Left forelimb (tissue), 1 donor: ENCODE results near the gene GNB1L.

Source experiments
- DNase-seq: peaks from one replicate; pipeline ENCODE4 v3.0.0-alpha.2; 2018; ENCODE audit warnings: low spot score

GNB1L gene

DNA sequence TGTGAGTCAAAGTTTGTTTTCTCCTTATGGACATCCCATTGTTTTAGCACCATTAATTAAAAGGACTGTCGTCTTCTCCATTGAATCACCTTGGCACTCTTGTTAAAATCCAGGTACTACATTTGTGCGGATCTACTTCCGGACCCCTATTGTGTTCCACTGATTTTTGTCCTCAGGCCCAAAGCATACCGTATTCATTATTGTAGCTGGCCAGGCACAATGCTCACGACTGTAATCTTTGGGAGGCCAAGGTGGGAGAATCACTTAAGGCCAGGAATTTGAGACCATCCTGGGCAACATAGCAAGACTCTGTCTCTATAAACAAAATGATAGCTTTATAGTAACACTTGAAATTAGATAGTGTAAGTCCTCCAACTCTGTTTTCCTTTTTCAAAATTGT lies 8.9 kb upstream of the GNB1L start:
- no peak for DNase-seq

DNA sequence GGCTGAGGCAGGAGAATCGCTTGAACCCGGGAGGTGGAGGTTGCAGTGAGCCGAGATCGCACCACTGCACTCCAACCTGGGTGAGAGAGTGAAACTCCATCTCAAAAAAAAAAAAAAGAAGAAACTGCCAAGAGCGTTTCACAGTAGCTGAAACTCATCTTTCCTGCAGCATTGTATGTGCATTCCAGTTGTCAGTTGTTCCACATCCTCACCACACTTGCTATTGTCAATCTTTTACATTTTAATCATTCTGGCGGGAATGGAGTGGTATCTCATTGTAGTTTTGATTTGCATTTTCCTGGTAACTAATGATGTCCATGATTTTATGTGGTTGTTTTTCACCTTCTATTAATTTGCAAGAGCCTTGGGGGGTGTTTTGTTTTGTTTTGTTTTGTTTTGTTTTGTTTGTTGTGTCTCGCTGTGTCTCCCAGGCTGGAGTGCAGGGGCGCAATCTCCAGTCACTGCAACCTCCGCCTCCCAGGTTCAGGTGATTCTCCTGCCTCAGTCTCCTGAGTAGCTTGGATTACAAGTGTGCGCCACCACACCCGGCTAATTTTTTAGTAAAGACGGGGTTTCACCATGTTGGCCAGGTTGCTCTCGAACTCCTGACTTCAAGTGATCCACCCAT lies 8.1 kb upstream of the GNB1L start:
- no peak for DNase-seq

DNA sequence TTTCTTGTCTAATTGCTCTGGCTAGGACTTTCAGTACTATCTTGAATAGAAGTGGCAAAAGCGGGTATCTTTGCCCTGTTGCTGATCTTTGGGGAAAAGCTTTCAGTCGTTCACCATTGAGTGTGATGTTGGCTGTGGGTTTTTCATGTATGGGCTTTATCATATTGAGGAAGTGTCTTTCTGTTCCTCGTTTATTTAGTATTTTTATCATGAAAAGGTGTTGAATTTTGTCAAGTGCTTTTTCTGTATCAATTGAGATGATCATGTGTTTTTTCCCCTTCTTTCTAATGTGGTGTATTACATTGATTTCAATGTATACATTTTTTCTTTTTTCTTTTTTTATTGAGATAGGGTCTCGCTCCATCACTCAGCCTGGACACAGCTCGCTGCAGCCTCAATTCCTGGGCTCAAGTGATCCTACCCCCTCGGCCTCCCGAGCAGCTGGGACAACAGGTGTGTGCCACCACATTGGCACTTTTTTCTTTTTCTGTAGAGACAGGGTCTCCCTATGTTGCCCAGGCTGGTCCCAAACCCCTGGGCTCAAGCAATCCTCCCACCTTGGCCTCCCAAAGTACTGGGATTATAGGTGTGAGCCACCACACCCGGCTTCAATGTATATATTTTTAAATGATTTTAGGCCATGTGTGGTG lies 5.3 kb upstream of the GNB1L start:
- no peak for DNase-seq

DNA sequence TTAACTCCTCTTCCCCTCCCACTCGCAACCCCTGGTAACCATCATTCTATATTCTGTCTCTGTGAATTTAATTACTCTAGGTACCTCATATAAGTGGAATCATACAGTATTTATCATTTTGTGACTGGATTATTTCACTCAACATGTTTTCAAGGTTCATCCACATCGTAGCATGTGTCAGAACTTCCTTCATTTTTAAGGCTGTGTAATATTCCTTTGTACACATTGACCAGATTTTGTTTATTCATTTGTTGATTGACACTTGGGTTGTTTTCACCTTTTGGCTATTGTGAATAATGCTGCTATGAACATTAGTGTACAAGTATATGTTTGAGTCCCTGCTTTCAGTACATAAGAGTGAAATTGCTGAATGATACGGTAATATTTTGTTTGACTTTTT lies 2.7 kb upstream of the GNB1L start:
- no peak for DNase-seq

DNA sequence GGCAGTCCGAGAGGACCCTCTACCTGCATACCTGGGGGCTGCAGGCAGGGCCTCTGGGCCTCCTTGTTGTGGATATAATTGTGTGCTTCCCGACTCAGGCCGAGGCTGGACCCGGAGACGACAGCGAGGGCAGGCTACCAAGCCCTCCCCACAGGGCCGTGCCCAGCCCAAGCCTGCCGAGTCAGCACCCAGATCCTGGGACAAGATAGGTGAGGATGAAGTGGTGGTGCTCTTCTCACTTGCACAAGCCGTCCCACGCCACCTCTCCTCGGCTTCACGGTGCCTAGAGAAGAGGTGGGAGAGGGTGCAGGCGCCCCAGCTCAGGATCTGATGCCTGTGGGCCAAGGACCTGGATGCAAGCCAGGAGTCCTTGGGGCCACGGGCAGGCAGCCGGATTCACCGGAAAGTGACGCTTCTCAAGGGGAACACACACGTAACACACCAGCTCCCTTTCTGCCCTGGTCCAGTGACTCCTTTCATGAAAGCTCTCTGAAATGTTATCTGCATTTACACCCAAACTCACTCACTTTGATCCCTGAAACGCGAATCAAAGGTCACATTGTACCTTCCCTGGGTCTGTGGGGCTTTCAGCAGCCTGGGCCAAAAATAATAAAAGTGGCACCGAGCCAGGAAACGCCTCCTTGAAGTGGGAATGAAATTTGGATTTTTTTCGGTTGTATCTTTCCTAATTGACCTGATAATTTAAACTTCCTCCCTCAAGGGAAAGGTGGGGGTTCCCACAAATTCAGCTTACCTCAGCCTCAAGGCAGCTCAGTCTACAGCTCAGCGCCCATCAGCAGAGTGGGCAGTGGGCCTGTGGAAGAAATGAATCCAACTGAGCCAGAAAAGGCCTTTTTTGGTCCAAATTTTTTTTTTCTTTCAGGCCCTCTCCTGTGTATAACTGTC lies 1.1 kb upstream of the GNB1L start:
- peak; percentile 74 for DNase-seq

DNA sequence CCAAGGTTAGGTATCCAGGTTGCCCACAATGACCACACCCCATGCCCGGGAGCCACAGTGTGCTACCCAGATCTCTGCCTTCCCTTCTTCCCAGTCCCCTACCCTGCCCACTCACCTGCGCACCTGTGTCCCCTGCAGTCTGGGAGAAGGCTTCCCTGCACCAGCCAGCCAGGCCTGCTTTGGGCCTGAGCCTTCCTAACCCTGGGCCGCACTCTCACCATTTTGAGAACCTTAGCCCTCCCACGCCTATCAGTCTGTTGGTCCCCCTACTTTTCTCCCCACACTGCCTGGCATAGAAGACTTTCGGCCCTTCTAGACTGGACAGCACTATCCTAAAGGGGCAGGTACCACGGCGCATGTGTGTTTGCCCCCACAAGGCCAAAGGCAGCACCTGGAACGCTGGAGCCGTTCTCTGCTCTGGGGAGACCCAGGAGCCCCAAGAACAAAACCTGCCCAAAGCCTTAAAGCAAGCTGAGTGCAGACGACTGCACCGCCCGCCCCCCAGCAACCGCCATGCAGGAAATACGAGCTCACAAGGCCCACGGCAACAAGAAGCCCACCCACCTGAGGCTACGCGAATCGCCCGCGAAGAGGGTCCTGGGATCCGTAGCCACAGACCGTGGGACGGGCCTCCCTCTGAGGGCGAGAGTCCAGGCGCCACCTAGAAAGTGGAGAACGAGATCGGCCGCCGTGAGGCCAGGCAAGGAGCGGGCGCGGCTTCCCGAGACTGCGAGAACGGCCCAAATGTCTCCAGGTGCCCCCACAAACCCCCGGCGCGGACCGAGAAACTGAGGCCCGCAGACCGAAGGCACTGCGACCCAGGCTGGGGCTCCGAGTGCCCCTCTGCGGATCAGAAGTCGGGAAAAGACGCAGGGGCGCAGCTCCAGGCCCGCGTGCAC lies 546 bp downstream of the GNB1L start:
- peak; percentile 63 for DNase-seq

DNA sequence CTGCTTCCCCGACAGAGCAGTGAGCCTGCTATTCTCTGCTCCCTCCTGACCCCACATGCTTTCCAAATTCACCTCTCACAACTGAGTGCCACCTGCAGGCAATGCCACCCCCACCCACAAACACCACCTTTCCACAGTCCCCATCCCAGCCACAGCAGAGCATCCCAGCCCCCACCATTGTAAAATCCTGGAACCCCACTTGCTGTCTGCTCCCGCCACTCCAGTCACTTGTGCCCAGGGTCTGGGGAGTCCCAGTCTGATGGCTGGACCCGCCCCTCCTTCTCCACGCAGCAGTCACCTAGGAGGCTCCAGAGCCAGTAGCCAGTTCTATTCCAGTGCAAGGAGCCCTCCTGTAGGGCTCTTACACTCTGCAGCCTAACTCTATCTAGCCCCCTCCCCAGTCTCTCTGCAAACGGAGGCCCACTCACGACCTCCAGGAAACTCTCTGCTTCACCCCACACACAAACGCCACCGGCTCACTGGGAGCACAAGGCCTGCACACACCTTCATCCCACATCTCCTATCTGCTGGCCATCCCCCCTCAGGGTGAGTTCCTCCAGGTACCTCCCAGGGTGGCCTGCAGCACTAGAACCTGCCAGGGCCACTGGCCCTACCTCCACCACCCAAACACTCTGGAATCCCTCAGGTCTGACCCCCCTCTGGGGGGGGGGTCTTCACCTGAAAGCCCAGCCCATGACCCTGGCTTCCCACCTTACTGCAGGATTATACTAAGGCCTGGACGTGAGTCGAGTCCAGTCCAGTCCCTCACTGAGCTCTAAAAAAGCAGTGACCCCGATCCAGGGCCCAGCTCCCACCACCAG lies 1.4 kb downstream of the GNB1L start:
- peak; percentile 66 for DNase-seq

DNA sequence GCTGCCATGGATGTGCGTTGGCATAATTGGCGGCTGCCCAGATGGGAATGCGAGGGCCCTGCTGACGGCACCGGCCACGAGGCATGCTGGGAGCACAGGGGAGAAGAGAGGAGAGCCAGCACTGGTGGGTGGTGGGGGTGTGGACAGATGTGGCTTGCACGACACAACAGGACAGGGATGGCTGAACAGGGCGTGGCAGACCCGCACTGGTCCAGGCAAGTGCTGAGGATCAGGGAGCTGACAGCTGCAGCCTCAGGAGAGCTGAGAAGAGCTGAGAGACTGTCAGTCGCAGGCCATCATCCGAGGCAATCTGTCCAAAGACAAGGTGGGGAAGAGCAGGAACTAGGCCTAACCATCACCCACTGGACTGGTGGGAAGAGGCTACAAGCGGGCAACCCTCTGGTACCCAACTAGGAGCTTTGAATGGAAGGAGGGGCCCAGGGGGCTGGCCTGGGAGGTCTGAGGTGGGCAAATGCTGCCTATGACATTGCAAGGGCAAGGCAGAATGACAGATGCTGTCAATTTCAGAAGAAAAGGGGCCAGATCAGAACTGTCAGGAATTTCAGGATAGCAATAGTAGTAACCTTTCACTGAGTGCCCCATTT lies 2.4 kb downstream of the GNB1L start:
- DNase-seq: no peak

DNA sequence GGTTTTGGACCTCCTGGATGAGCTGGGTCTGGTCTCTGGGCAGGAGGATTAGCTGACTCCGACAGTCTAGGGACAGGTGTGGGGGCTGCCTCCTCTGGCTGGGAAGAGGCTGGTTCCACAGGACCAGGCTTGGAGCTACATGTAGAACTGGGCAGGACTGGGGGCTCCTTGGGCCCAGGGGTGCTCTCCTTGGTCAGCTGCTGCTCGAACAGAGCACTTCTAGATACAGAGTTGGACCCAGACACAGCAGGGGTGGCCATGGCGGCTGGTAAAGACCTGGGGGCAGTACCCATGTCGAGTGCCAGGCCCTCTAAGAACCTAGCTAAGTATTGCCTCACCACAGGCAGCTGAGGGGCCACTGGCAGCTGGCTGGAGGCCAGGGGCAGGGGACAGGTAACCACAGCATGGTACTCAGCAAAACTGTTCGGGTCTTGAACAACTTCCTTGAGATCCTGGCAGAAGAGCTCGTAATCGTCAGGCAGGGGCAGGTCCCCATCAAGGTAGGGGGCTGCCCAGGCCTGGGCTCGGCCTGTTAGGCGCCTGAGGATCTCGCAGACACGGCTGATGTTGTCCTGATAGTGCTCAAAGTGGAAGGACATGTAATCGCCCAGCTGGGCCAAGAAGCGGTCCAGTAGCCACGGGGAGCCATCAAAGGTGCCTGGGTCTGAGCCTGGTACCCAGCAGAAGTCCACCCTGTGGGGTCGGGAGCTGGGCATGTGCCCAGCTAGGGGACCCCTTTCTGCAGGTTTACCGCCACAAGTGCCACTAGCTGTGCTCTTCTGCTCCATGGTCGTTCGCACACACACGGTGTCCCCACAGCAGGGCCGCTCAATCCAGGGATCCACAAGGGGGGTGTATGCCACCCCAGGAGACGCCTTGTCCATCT lies 3.1 kb downstream of the GNB1L start:
- no peak for DNase-seq

DNA sequence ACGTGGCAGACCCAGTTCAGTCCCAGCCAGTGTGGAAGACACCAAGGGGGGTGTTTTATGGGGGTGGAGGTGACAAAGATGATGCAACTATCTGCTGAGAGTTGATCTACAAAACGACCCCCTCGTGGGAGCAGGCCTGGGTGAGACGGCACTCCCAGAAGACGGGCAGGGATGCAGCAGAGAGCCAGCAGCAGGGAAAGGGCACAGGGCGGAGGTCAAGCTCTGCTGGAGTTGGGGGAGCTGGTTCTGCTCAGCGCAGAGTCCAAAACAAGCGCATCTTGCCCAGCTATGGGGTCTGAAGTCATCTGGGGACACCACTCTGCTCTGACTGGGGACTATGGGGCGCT lies 3.9 kb downstream of the GNB1L start:
- DNase-seq: no peak

DNA sequence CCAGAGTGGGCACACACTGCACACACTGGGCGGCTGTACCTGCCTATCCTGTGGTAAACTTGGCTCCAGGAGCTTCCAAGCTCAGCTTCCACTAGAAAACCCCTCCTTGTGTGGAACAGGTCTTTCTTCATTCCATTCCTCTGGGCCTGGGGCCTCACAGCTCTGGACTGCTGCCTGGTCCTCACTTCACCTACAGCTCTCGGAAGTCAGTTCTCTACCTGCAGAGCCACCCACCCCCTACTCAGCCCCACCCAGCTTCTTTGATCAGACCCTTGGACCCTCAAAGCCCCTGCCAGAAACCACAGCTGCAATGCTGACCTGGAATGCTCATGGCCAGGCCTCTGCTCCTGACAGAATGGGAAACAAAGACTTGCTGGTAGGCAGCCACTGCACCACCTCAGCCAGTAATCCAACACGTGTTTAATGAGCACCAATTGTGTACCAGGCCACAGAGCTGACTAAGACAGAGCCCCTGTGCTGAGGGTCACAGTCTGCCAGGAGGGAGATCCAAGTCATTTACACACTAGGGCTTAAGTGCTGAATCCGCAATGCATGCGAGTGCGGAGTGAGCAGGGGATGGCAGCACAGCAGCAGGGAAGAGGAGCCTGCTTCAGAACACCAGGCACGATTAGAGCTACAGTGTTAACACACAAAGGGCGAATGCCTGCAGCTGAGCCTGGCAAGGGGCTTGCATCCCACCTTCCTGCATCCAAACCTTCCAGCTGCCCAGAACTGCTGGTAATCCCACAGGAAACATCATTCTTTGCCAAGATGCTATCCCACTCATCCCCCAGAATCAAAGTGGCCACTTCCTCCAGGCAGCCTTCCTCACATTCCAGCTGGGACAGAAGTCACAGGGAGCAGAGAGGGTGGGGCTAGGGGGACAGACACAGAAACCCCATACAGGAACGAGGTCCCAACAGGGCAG lies 4.6 kb downstream of the GNB1L start:
- DNase-seq: no peak

DNA sequence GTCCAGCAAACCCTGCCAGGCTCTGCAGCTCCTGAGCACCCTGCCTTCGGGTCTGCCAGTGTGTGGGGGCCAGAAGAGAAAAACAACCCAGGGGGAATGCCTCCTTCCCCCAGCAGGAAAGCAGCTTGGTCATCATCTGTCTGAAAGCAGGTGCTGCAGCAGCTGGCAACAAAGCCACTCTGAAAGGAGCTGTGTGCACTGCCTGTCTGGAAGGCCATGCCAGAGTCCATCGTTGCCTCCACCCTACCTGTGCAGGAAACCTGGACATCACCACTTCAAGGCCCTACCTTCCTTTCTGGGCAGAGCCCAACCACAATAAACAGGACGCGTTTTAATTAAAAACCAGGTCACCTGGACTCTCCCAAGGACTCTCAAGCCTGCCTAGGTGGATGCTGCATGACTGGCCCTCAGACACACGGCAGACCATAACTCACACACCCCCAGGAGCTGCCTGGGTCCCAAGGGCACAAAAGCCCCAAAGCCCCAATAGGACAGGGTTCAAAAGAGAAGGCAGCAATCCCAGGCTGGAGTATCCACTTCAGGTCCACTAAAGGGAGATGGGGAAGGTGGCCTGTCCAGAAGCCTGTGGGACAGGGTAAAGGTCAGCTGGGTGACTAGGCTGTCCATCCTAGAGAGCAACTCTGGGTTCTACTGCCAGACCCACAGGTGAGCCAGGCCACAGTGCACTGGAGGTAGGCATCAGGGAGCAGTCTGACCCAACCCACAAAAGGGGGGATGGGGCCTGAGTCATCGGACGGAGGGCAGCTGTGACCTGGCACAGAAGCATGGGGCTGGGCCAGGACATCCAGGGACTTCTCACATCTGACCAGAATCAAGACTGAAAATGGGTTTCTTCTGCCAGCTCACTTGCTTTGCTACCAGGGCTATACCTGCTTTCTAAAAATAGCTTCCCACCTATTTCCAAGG lies 6.1 kb downstream of the GNB1L start:
- no peak for DNase-seq

DNA sequence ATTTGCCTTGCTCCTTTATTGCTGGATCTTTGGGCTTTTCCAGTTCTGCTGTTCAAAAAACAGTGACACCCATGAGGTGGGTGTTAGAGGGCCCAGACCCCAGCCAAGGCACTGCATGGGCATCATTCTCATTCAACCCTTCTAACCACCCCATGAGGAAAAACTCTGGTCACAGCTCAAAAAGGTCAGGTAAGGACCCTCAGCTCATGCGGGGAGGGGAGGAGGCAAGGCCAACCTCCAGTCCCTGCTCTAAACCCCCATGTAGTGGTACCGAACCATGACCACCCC lies 7.4 kb downstream of the GNB1L start:
- DNase-seq: no peak

DNA sequence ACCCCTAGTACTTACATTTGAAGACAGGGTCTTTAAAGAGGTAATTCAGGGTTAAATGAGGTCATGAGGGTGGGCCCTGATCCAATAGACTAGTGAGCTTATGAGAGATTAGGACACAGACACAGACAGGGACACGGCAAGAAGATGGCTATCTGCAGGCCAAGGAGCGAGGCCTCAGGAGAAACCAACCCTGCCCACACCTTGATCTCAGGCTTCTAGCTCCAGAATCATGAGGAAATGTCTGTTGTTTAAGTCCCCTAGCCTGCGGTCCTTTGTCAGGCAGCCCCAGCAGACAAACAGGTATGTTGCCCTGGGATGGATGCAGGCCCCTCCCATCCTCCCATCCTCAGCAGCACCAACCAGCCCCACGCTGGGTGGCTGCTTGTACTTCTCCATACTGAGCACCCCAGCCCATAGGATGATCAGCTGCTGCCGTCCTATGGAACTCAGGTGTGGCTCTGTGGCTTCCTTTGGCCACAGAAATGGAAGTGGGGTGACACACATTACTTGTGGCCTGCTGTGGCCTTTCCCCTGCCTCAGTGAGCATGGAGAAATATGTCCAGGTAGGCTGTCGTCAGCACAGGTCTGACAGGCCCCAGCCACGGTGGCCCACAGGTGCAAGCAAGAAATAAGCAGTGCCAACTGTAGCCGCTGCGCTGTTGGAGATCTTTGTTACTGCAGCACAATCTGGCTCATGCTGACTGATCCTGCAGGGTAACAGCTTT lies 7.9 kb downstream of the GNB1L start:
- no peak for DNase-seq

DNA sequence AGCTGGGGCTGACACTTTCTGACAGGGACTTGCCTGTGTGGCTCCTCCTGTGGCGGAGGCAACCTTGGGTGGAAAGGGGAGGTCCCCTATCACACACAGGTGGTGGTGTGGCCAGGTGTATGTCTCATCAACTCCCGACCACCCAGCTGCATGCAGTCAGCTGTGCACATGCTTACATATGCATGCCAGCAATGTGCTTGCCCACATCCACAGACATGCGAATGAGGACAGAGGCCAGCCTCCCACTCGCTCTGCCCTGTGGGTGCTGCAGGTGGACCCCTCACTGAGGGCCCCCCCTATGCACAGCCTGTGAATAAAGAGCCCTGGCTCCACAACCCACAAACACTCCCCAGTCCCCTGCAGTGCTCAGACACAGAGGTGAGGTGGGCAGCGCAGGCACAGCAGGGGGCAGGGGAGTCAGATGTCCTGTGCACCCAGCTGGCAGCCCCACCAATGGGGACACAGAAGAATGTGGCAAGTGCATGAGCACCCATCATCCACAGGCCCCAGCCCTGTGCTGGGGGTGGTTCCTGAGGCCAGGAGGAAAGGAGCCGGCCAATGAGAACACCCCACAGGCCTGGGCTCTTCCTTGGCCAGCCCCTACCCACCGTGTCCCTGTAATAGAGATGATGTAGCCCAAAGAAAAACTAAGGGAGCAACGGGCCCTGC lies 9.5 kb downstream of the GNB1L start:
- peak; percentile 58 for DNase-seq

DNA sequence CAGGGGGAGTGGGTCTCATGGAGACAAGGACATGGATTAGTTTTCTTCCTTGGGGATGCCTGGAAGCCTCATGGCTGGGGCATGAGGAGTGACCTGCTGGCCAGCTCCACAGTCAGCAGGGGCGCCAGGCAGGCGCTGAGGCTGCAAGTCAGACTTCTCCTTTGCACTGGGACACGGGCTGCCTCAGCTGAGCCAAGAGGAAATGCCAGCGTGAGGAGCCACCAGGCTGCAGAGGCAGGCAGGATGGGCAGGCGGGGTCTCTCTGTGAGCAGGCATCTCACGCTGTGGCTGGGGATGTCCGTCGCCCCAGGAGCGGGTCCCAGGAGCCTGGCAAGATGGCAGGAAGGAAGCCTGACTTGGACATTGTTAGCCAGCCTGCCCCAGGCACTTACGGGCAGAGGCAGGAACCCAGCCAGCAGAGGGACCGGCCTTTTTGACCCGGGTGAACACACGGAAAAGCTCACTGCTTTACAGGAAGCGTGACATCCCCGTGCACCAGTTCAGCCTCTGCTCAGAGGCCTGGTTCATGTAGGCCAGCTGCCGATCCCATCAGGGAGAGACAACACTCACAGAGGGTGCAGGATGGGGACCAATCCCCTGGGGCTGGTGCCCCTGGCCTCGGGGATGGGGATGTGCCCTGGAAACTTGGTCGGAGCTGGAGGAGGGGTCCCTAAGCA lies 10.2 kb downstream of the GNB1L start:
- DNase-seq: peak; percentile 67
